Stimulated activated CD4-positive, alpha-beta T cell treated with anti-CD3 and anti-CD28 coated beads, Interleukin-1b, Interleukin-23, amount 100 ng/mL, for 4 hours (primary cell): ENCODE measurements around the gene SVOPL.

ENCODE experiments used
- DNase-seq, 2 donors: peaks; one replicate each; pipeline ENCODE4 v3.0.0-alpha.2; 2020; ENCODE audit warnings: low read depth in 2 of 2

Gene SVOPL

GRCh38 chr7:138661069-138661635, 40.0 kb downstream of the SVOPL start:
- no peak for DNase-seq

GRCh38 chr7:138658889-138659288, 42.3 kb downstream of the SVOPL start:
- DNase-seq, result no peak

GRCh38 chr7:138657854-138658386, 43.2 kb downstream of the SVOPL start:
- no peak for DNase-seq

- no peak for DNase-seq
Observed at GRCh38 chr7:138656952-138657351, 44.2 kb downstream of the SVOPL start.

GRCh38 chr7:138654616-138655015, 46.5 kb downstream of the SVOPL start:
- DNase-seq, result no peak

- no peak for DNase-seq
Observed at GRCh38 chr7:138649506-138649905, 51.7 kb downstream of the SVOPL start.

GRCh38 chr7:138645284-138645683, 55.9 kb downstream of the SVOPL start:
- no peak for DNase-seq

GRCh38 chr7:138632826-138633602, 68.1 kb downstream of the SVOPL start:
- DNase-seq, result no peak

- DNase-seq, result no peak
Observed at GRCh38 chr7:138632384-138632783, 68.8 kb downstream of the SVOPL start.

GRCh38 chr7:138630059-138630610, 71.0 kb downstream of the SVOPL start:
- DNase-seq, result no peak

GRCh38 chr7:138627361-138627760, 73.8 kb downstream of the SVOPL start:
- no peak for DNase-seq

GRCh38 chr7:138626846-138627245, 74.3 kb downstream of the SVOPL start:
- DNase-seq, result no peak

GRCh38 chr7:138625849-138626230, 75.3 kb downstream of the SVOPL start:
- DNase-seq, result no peak

- DNase-seq, result no peak
Observed at GRCh38 chr7:138625084-138625848, 75.9 kb downstream of the SVOPL start.

GRCh38 chr7:138622841-138623240, 78.3 kb downstream of the SVOPL start:
- DNase-seq, result no peak

GRCh38 chr7:138618933-138619332, 82.2 kb downstream of the SVOPL start:
- no peak for DNase-seq

GRCh38 chr7:138618506-138618905, 82.7 kb downstream of the SVOPL start:
- no peak for DNase-seq

GRCh38 chr7:138616085-138616484, 85.1 kb downstream of the SVOPL start:
- no peak for DNase-seq

- DNase-seq, result no peak
Observed at GRCh38 chr7:138613630-138614029, 87.5 kb downstream of the SVOPL start.

GRCh38 chr7:138610671-138611170, 90.4 kb downstream of the SVOPL start:
- DNase-seq, result no peak

- DNase-seq, result no peak
Observed at GRCh38 chr7:138608275-138608674, 92.9 kb downstream of the SVOPL start.
